ENCODE measurements around the gene CCDC93.

DNA sequence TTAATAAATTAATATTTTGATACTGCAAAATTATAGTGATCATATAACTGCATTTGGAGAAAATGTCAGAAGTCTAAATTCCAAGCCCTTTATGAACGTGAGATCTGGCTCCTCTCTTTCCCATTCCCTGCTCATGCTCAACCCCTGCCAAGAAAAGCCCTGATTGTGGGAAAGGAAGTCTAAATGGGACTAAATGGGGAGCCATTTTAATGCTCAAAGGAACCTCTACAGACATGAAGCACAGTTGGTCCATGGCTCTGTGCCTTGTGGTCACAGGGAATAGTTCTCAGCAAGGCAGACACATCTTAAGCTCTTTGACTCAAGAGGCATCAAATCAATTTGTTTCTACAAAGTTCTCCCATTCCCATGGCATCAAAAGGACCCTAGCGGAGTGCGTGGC, 45.1 kb upstream of the CCDC93 start:
- TF ChIP-seq POLR2A (IDR thresholded peaks at IDR 0.05; ENCODE audit: low read depth, low read length) (no peak), POLR2AphosphoS5 (IDR thresholded peaks at IDR 0.05; ENCODE audit: low read depth, low read length) (no peak)
